NCI-H1417 treated with DMSO at 0.1 percent for 48 hours (cell line): ENCODE results near the gene ADRA1B.

Experiments
- DNase-seq: peaks from one replicate; lab custom pipeline; 2025; lab: John Stamatoyannopoulos, UW

Gene ADRA1B

DNA sequence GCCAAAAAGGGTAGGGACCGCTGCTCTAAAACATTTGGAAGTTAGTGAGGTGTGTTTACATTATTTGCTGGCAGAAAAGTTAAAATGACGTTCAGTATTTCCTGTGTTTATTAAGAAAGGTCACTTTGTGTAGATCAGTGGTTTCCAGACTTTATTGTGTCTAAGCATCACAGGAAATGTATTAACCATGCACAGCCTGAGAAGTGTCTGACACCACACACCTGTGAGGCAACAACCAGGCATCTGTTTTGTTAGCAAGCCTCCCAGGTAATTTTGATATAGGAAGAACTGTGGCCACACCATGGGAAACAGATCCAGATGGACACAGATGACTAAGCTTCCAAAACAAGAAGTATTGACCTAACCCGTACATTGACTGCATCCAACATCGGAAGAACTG lies 104.7 kb downstream of the ADRA1B start:
- DNase-seq = no peak

- peak; percentile 20 for DNase-seq
These were observed 105.7 kb downstream of the ADRA1B start for GRCh38 chr5:160021831-160022446.
